HG03378 (cell line): Measurements from ENCODE around the gene CDK18.
"Not testable (repeated sequence)": the region's sequence is repeated elsewhere in the genome, so short reads cannot be mapped to it uniquely, and the experiment has no call there.

Experiments used
- ATAC-seq: cut with Tn5 transposase; IDR thresholded peaks from one replicate; pipeline ENCODE4 v1.9.1; 2021; ENCODE audit warnings: mild to moderate bottlenecking, moderate library complexity; ENCODE audit not compliant: unreplicated experiment

CDK18 gene

GRCh38 chr1:205504311-205505075 lies at the start of gene CDK18:
Gene CDK18 (plus strand): TSS chr1:205504669. CDS start chr1:205523168, 18,499 bp downstream.
- no peak for ATAC-seq

GRCh38 chr1:205454903-205455335 lies 49.5 kb upstream of the CDK18 start:
- ATAC-seq: no peak

- ATAC-seq: no peak
These were observed 48.7 kb upstream of the CDK18 start, which contains the start of gene BLACAT1 for GRCh38 chr1:205455581-205456382. Gene BLACAT1 (minus strand): TSS chr1:205456045.

GRCh38 chr1:205456383-205456867 lies 48.0 kb upstream of the CDK18 start:
- no peak for ATAC-seq

GRCh38 chr1:205456868-205457745 lies 47.4 kb upstream of the CDK18 start:
- ATAC-seq: no peak

GRCh38 chr1:205458777-205459566 lies 45.5 kb upstream of the CDK18 start:
- ATAC-seq: no peak

- no peak for ATAC-seq
These were observed 39.1 kb upstream of the CDK18 start for GRCh38 chr1:205465392-205465791.

- no peak for ATAC-seq
These were observed 37.8 kb upstream of the CDK18 start for GRCh38 chr1:205466595-205467220.

- ATAC-seq: no peak
These were observed 34.3 kb upstream of the CDK18 start for GRCh38 chr1:205470131-205470530.

- no peak for ATAC-seq
These were observed 31.6 kb upstream of the CDK18 start for GRCh38 chr1:205472737-205473441.

GRCh38 chr1:205473475-205473874 lies 31.0 kb upstream of the CDK18 start:
- ATAC-seq: no peak

GRCh38 chr1:205473966-205474365 lies 30.5 kb upstream of the CDK18 start:
- no peak for ATAC-seq

GRCh38 chr1:205474571-205474970 lies 29.9 kb upstream of the CDK18 start:
- no peak for ATAC-seq

- no peak for ATAC-seq
These were observed 28.6 kb upstream of the CDK18 start for GRCh38 chr1:205475855-205476254.

GRCh38 chr1:205476648-205477047 lies 27.8 kb upstream of the CDK18 start:
- no peak for ATAC-seq

GRCh38 chr1:205477121-205477758 lies 27.2 kb upstream of the CDK18 start:
- ATAC-seq: no peak

- no peak for ATAC-seq
These were observed 26.7 kb upstream of the CDK18 start for GRCh38 chr1:205477759-205478247.

GRCh38 chr1:205478985-205479384 lies 25.5 kb upstream of the CDK18 start:
- ATAC-seq: not testable (repeated sequence)
